Skeletal muscle satellite cell (primary cell): ENCODE data around the gene OSGIN1.

Experiments used
- H3K27me3 ChIP-seq: 2 replicates; pipeline ENCODE4 v1.7.0; 2013; ENCODE audit warnings: low read length; ENCODE audit not compliant: control insufficient read depth, insufficient read depth
- H3K36me3 ChIP-seq: 2 replicates; pipeline ENCODE4 v1.7.0; 2013; ENCODE audit warnings: mild to moderate bottlenecking, control low read depth, low read length; ENCODE audit not compliant: insufficient read depth
- H3K4me1 ChIP-seq: 2 replicates; pipeline ENCODE4 v1.7.0; 2013; ENCODE audit warnings: low read length; ENCODE audit not compliant: control insufficient read depth, insufficient read depth
- H3K4me2 ChIP-seq: 2 replicates; pipeline ENCODE4 v1.7.0; 2013; ENCODE audit warnings: mild to moderate bottlenecking, low read length
- H3K4me3 ChIP-seq: 2 replicates; pipeline ENCODE4 v1.7.0; 2013; ENCODE audit warnings: low read length
- H3K9ac ChIP-seq: 2 replicates; pipeline ENCODE4 v1.7.0; 2013; ENCODE audit warnings: mild to moderate bottlenecking, low read depth, low read length, moderate library complexity
- H3K9me3 ChIP-seq: replicated peaks from 2 replicates; pipeline ENCODE4 v1.7.0; 2013; ENCODE audit warnings: mild to moderate bottlenecking, control low read depth, low read length

OSGIN1 gene

GRCh38 chr16:83915491-83915890 is 37.5 kb upstream of the OSGIN1 start:
- H3K36me3 ChIP-seq: peaks cover 25% of the 10 kb centered on the region
- H3K4me1 ChIP-seq: peaks cover 9% of the 10 kb centered on the region
- H3K9me3 ChIP-seq: no peaks in the 10 kb centered on the region
- no peak overlapping the region for H3K9ac ChIP-seq
- H3K27me3 ChIP-seq: no peaks in the 10 kb centered on the region
- H3K4me3 ChIP-seq: no peak overlapping the region
- H3K4me2 ChIP-seq: no peak overlapping the region

GRCh38 chr16:83917152-83918120 is 35.6 kb upstream of the OSGIN1 start:
- Histone ChIP-seq H3K4me2 (no peak overlapping the region), H3K4me1 (peaks cover 9% of the 10 kb centered on the region), H3K9ac (no peak overlapping the region), H3K4me3 (no peak overlapping the region), H3K9me3 (no peaks in the 10 kb centered on the region), H3K27me3 (no peaks in the 10 kb centered on the region), H3K36me3 (peaks cover 25% of the 10 kb centered on the region)

GRCh38 chr16:83920894-83921491 is 32.0 kb upstream of the OSGIN1 start:
- H3K27me3 ChIP-seq: no peaks in the 10 kb centered on the region
- no peak overlapping the region for H3K9ac ChIP-seq
- H3K4me1 ChIP-seq: no peaks in the 10 kb centered on the region
- no peak overlapping the region for H3K4me3 ChIP-seq
- H3K4me2 ChIP-seq: no peak overlapping the region
- H3K36me3 ChIP-seq: peaks cover 18% of the 10 kb centered on the region
- no peaks in the 10 kb centered on the region for H3K9me3 ChIP-seq

GRCh38 chr16:83923581-83924365 is 29.3 kb upstream of the OSGIN1 start:
- Histone ChIP-seq H3K9me3 (no peaks in the 10 kb centered on the region), H3K4me2 (no peak overlapping the region), H3K36me3 (peaks cover 8% of the 10 kb centered on the region), H3K4me1 (peaks cover 15% of the 10 kb centered on the region), H3K9ac (no peak overlapping the region), H3K4me3 (no peak overlapping the region), H3K27me3 (no peaks in the 10 kb centered on the region)

- H3K27me3 ChIP-seq: no peaks in the 10 kb centered on the region
- H3K4me3 ChIP-seq: no peak overlapping the region
- H3K9me3 ChIP-seq: no peaks in the 10 kb centered on the region
- no peak overlapping the region for H3K4me2 ChIP-seq
- H3K36me3 ChIP-seq: peaks cover 3% of the 10 kb centered on the region
- no peak overlapping the region for H3K9ac ChIP-seq
- peaks cover 17% of the 10 kb centered on the region for H3K4me1 ChIP-seq
These were observed 28.4 kb upstream of the OSGIN1 start for GRCh38 chr16:83924686-83925085.

- no peak overlapping the region for H3K9ac ChIP-seq
- peaks cover 17% of the 10 kb centered on the region for H3K4me1 ChIP-seq
- H3K9me3 ChIP-seq: no peaks in the 10 kb centered on the region
- H3K4me2 ChIP-seq: no peak overlapping the region
- H3K36me3 ChIP-seq: no peaks in the 10 kb centered on the region
- H3K27me3 ChIP-seq: no peaks in the 10 kb centered on the region
- no peak overlapping the region for H3K4me3 ChIP-seq
These were observed 27.7 kb upstream of the OSGIN1 start for GRCh38 chr16:83925095-83925905.

- no peak overlapping the region for H3K4me3 ChIP-seq
- no peaks in the 10 kb centered on the region for H3K9me3 ChIP-seq
- H3K27me3 ChIP-seq: no peaks in the 10 kb centered on the region
- H3K9ac ChIP-seq: no peak overlapping the region
- no peaks in the 10 kb centered on the region for H3K36me3 ChIP-seq
- H3K4me1 ChIP-seq: peaks cover 17% of the 10 kb centered on the region
- peak overlapping the region; percentile 51 for H3K4me2 ChIP-seq
These were observed 26.9 kb upstream of the OSGIN1 start for GRCh38 chr16:83925957-83926725.

GRCh38 chr16:83926726-83927397 is 26.2 kb upstream of the OSGIN1 start:
- Histone ChIP-seq H3K9me3 (no peaks in the 10 kb centered on the region), H3K4me3 (no peak overlapping the region), H3K9ac (no peak overlapping the region), H3K4me2 (peak overlapping the region; percentile 65), H3K27me3 (no peaks in the 10 kb centered on the region), H3K36me3 (no peaks in the 10 kb centered on the region), H3K4me1 (peaks cover 17% of the 10 kb centered on the region)

GRCh38 chr16:83928341-83929055 is 24.5 kb upstream of the OSGIN1 start:
- Histone ChIP-seq H3K9me3 (no peaks in the 10 kb centered on the region), H3K4me3 (no peak overlapping the region), H3K36me3 (no peaks in the 10 kb centered on the region), H3K27me3 (peaks cover 3% of the 10 kb centered on the region), H3K4me2 (no peak overlapping the region), H3K4me1 (peaks cover 20% of the 10 kb centered on the region), H3K9ac (no peak overlapping the region)
